Measurements from ENCODE around the gene MRPS23.
"Not testable (repeated sequence)": the region's sequence is repeated elsewhere in the genome, so short reads cannot be mapped to it uniquely, and the experiment has no call there.

Gene MRPS23

DNA sequence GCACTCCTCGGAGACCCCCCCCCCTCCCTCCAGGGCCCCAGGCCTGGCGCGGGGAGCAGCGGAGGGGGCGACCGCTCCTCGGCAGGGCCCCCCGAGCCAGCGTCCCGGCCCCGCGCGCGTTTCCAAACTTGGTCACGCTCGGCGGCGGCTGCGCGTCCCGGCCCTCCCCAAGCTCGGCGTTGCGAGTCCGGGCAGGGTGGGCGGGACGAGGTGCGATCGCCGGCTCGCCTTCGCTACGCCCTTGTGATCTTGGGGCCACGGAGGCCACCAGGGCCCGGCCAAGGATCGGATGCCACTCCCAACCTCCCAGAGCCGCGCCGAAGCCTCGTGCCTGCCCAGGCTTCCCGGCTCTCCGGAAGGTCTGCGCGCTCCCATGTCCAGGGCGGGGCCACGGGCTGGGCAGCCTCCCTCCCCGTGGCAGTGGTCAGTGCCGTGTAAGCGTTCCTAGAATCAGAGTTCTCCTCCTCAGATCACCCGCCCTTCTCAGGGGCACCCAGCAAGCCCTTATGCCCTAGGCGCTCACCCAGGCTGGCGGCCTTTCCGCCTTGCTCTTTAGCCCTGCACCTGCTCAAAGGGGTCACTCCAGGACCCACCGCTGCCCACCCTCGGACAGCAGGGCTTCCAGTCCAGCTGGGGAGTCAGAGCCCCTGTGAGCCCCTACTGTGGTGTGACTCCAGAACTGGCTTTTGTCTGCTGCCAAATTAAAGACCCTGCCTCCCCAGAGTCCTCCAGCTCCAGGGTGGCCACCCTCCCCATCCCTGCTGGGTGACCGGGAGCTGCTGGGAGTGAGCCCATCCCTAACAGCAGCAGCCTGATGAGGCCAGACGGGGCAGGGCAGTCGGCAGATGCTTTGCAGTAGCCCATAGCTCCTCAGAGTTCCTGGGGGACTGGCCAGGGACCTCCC, 12.2 kb upstream of the MRPS23 start:
- DNase-seq = no peak

DNA sequence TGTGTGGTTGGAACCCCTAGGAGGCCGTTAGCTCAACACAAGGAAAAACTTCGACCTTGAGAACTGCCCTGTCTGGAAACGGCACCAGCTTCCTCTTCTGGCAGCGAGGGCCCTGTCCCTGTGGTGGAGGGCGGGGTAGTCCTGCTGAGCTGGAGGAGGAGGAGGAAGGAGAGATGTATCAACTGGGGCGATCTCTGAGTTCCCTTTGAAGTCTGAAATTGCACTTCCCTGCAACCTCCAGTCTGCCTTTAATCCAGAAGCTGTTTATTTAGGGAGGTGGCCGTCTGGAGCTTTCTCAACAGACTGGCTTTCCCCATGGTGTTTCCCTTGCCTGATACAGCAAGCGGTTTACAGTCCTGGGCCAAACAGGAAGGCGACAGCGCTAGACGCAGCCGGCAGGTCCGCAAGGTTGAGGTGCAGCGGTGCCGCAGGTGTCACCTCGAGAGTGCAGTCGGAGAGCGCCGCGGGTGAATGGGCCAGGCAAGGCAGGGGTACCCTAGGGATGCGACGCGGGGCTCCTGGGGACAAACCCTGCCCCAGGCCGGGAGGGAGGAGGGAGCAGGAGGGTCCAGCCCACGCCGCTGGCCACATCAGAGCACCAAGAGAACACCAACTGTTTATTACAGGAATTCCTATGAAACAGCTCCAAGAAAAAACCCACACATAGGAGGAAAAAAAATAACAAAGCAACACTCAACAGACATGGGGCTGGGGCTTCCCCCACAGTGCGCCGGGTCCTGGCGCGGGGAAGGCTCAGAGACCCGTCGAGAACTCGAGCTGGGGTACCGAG, 11.4 kb upstream of the MRPS23 start:
- DNase-seq = no peak

DNA sequence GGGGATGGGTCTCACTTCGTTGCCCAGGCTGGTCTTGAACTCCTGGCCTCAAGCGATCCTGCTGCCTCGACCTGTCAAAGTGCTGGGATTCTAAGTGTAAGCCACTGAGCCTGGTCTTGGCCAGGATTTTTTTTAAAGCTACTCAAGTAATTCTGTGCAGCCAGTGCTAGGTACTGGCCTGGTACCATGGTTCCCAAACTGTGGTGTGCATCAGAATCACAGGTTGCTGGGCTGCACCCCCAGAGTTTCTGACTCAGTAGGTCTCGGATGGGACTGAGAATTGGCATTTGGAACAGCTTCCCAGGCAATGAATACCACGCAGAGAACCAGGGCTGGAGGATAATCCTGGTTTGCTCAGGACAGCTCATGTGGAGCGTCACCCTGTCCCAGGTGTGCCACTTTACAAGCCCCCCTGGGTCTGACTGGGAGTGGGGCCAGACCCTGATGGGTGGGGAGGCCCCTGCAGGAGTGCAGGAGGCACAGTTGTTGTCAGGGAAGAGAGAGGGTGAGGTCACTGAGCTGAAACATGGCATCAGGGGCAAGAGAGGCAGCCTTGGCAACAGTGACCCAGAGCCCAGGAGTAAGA, 10.7 kb upstream of the MRPS23 start:
- no peak for DNase-seq

DNA sequence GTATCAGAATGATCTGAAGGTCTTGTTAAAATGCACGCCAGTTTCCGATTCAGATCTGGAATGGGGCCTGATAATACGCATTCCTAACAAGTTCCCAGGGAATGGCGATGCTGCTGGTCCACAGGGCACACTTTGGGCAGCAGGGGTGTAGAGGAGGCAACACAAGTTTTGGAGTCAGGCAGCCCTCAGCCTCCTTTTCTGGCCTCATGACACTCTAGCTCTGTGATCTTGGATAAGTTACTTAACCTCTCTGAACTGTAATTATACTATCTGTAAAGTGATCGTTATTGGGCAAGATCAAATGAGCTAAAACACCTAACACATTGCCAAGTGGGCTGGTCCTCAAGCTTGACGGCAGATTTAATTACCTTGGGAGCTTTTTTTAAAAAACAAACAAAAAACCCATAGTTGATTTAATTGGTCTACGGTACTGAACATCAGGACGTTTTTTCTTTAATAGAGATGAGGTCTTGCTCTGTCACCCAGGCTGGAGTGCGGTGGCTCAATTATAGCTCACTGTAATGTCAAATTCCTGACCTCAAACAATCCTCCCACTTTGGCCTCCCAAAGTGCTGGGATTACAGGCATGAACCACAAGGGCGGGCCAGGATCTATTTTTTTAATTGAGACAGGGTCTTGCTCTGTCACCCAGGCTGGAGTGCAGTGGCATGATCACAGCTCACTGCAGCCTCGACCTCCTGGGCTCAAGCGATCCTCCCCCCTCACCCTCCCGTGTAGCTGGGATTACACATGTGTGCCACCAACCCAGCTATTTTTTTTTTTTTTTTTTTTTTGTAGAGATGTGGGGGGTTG, 10.0 kb upstream of the MRPS23 start:
- DNase-seq = no peak

DNA sequence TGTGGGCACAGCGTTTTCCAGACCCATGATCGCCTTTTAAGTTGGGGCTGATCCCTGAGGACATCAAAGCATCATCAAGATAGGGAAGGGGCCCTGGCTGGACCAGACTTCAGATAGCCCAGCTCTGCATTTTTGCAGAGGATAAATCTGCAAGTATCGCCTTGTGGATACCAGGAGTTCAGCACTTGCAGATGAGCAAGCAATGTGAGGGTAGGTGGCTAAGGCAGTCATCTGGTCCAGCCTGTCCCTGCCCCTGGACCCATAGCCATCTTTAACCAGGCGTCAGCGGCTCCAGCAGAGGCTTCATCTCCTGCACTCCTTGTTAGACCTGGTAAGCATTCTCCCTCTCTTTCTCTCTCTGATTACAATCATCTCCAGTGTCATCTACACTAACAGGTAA, 9.0 kb upstream of the MRPS23 start:
- DNase-seq = no peak

DNA sequence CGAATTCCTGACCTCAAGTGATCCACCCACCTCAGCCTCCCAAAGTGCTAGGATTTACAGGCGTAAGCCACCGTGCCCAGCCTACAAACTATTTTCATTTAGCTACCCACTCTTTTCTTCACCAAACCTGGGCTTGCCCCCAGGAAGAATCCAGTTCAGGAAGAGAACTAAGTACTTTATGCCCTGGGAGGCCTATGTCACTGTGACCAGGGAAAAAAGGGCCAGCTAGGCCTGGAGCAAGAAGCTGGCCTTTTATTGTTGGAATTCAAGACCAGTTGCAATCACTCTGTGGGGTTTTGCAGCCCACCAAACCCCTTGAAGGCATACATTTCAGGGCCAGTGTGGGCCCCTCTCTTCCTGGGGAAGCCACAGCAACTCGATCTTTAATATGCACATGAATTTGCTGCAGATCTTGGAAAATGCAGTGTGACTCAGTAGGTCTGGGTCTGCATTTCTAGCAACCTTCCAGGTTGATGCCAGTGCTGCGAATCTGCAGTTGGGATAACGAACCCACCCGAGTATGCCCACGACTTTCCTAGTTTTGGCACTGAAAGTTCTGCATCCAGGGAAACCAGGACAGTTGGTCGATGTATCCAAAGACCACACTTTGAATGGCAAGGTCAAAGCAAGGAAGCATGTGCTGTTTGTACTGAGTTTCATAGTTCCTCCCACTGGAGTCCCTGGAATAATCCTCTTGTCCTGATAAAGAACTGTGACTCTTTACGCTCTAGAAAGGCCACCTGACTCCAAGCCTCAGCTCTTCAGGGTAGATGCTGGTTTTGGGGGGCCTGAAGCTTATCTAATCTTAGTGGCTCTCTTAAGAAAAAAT, 7.2 kb upstream of the MRPS23 start:
- DNase-seq = no peak

DNA sequence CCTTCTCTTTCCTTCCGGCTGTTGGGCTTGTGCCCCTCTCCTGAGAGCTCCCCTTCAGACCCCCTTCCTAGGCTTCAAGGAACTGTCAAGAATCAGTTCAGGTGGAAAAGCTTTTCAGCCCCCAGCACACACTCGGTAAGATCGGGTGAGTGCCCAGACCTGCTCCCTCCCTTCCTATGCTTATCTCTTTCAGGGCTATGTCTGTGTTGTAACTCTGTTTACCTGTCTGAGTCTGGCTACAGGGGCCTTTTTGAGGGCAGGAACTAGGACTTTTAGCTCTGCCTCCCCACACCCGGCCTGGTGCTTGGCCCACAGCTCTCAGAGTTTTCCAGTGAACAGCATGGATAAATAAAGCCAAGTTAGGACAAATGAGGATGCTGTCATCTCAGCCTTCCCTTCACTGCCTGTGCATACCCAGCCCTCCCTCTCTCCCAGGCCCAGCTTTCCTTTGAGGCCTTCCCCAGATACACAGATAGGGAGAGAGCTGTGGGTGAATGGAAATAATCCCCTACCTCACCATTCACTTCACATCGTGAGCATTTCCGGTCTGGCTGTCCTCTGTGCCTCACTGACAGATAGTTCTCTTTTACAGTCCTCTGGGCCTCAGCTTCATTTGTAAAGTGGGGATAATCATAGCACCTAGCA, 5.7 kb upstream of the MRPS23 start:
- no peak for DNase-seq

DNA sequence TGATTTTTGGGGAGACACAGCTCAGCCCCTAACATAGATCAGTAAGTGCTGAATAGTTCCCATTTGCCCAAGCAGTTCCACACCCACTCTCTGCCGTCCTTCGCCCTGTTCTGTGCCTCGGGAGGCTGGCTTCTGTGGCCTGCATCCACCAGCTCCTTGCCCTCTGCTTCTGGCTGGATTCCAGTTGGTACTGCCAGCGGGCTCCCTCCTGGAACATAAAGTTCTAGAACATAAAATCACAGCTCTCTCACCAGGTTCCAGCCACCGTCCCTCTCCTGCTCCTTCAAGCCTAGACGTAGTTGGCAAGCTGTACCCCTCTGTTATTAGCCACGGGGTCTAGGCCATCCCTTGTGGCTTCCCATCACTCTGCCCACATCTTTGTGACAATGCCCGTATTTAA, 3.9 kb upstream of the MRPS23 start:
- DNase-seq = no peak

DNA sequence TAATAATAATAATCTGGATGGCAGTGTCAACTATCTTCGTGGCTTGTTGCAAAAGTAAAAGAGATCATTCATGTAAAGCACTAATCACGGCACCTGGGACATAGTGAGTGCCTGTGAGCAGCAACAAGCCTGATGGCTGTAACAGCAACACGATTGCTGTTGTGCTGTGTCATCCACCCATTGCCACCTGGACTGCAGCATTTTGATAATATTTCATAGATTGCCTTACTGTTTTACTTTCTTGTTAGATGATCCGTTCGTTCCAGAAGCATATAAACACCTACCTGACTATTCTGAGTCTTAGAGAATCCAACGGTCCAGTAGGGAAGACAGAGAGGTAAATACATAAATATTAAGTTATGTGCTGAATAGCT, 3.1 kb upstream of the MRPS23 start:
- DNase-seq = no peak

DNA sequence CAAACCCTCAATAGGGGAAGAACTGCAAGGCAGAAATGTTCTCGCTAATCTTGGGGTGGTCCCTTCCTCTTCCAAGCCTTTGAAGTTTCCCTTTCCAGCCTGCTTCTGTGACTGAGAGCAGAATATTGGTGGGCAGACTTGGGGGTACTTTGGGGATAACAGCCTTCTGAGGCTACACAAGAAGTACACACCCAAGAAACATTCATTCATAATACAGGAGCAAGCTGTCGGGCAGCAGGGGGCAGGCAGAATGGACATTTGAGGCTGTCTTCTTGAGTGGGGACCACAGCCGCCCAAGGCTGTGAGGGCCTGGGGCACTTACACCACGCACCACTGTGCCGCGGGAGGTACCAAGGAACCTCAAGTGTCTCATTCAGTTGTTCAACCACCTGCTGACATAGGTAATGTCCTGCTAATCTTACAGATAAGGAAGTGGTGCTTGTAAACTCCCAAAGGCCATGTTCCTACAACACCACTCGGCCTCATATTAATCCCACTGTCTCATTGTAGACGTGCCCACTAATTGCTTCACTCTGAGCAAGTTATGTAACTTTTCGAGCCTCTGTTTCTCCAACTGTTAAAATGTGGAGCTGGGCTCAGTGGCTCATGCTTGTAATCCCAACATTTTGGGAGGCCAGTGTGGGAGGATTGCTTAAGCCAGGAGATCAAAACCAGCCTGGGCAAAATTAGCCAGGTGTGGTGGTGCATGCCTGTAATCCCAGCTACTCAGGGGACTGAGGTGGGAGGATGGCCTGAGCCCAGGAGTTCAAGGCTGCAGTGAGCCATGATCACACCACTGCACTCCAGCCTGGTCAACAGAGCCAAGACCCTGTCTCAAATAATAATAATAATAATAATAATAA, 2.5 kb upstream of the MRPS23 start:
- no peak for DNase-seq

DNA sequence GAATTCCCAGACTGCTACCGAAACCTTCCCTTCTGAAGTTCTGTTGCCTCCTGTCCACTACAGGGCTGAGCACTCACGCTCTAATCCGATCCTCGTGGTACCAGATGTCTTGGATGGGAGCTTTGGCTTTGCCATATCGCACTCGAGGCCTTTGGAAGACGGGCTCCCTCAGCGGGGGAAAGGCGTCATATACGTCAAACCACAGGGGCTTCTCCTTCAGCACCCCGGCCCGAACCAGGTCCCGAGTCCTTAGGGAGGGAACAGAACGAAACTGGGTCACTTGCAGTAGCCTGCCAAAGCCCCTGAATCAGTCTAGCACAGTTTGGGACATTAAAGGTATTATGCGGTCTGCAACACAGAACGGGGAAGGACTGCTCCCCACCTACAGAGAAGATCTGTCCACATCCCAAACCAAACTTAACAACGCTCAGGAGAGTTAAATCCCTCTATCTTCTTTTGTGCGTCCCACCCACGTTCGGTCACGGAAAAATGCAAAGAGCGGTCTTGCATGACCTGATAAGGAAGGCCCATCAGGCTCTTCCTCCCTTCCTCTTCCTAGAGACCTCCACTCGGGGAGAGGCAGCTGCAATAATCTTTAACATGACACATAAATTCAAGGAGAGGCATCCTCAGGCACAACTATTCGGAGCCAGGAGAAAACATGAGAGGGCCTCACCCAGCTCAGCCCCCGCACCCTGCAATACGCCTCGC, 526 bp downstream of the MRPS23 start:
- DNase-seq = no peak

DNA sequence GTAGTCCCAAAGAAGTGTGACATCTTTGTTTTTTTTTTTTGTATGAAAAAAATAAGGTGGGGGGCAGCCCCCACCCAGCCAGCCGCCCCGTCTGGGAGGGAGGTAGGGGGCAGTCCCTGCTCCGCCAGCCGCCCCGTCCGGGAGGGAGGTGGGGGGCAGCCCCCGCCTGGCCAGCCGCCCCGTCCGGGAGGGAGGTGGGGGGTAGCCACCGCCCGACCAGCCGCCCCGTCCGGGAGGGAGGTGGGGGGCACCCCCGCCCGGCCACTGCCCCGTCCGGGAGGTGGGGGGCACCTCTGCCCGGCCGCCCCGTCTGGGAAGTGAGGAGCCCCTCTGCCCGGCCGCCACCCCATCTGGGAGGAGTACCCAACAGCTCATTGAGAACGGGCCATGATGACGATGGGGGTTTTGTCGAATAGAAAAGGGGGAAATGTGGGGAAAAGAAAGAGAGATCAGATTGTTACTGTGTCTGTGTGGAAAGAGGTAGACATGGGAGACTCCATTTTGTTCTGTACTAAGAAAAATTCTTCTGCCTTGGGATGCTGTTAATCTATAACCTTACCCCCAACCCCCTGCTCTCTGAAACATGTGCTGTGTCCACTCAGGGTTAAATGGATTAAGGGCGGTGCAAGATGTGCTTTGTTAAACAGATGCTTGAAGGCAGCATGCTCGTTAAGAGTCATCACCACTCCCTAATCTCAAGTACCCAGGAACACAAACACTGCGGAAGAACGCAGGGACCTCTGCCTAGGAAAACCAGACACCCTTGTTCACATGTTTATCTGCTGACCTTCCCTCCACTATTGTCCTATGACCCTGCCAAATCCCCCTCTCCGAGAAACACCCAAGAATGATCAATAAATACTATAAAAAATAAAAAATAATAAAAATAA, 3.5 kb downstream of the MRPS23 start:
- DNase-seq = not testable (repeated sequence)

DNA sequence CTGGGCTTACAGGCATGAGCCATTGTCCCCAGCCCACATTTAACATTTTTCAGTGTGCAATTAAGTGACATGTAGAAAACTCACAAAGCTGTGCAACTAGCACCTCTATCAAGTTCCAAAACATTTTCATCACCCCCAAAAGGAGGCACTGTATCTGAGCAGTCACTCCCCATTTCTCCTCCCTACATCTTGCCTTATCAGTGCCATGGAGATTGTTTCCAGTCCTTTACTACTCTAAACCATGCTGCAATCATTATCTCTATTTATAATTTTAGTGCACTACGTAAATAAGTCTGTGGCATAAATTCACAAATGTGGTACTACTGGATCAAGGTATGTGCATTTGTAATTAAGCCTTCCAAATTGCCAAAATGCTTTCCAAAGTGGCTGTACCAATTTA, 7.6 kb downstream of the MRPS23 start:
- DNase-seq = no peak

DNA sequence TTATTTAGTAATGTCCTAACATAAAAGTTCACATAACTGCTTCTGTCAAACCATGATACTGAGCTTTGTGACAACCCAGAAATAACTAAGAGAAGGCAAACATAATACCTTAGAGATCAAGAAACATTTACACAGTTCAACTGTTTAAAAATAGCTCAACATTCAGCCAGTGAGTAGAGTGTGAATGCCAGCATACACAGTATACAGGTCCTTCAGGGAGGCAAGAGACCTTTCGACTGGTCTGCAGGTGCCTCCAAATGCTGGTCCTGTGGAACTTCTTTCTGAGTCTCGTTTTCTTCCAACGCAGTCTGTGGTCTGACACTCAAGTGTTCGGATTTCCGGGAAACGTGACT, 10.3 kb downstream of the MRPS23 start:
- DNase-seq = no peak

DNA sequence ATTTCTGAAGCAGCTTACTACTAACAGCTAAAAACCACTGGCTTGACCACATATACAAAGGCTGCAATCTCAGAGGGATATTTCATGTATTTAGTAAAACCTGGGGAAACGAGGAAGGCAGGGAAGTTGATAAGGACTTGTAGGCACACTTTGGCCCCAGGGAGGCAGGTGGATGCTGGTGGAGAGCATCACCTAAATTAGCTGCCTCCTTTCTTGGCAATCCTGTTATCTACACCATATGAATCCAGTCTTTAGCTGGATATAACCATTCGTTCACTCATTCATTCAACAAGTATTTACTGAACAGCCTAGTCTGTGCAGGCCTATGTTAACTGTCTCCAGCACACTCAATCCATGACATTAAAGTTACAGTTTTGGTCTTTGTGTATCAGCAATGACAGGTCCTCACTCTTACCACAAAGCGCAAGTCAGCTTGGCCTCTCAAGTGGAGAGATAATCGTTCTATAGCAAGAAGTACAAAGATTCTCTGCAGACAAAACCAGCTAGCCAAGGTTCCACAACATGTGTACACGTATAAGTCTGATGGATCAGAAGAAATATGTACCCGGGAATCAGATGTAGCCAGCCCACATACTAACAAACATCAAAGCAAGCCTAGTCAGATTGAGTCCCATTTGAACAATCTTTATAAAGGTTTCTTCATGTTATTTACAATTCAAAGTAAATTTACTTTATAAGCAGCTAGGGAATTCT, 10.8 kb downstream of the MRPS23 start:
- DNase-seq = no peak

DNA sequence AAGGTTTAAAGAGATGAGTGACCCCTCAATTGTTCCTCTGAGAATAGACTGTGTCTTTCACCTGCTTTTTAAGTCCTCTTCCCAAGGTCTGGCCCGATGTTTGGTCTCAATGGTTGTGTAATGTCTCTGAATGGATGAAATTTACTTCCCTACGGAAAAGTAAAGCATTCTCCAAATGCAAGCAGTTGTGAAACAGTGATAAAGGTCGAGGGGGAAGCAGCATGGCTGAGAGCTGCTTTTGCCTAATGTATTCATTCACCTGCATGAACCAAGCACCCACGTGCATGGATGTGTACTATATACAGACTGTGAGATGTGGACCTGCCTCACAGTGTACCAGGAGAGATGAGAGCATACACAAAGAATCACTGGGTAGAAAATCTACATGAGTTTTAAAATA, 11.4 kb downstream of the MRPS23 start:
- DNase-seq = no peak

DNA sequence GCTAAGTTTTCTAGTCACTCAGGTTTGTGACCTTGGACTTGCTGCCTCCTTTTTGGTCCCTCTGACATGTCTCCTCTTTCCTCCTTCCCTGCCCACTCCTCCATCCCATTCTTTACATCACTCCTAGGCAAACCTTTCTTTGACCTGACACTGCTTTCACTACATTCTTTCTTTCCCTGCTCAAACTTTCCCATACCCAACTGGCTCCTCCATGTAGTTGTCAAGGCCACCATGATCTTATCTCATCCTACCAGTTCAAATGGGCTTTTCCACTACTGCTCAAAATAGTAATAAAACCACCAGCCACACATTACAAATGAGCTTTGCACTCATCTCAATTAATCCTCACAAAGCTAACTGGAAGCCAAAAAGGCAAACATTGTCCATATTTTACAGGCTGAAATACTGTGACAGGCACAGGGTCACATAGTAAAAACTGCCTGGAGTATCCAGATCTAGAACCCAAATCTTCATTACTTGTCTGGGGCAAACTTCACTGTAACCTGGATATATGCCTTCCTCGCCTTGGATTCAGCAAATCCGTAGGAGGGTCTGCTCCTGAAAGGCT, 14.4 kb downstream of the MRPS23 start:
- no peak for DNase-seq

Data from NCI-H1048 (cell line).